OCI-LY7 (cell line): ENCODE measurements around the gene RNF144A. TPM values are rescaled to one million over a fixed set of nuclear protein-coding genes. Genes with fewer than 3 reads are reported as not detected.

Experiments
- BruUV-seq: library from RNA; stranded (reverse); fragments of 400-500 nt; replicated peaks from 2 replicates; lab custom pipeline; 2021; lab: Mats Ljungman, UMichigan
- CTCF ChIA-PET: fragments of 300-600 bp; sonication (Branson Sonifier 250); formaldehyde crosslinking; loops from one replicate; lab custom pipeline; 2022; ENCODE audit warnings: antibody characterized with exemption; ENCODE audit not compliant: unreplicated experiment; lab: Charles Lee
- POLR2A ChIA-PET: fragments of 300-600 bp; sonication (Branson Sonifier 250); formaldehyde crosslinking; loops from one replicate; lab custom pipeline; 2022; ENCODE audit warnings: antibody characterized with exemption; lab: Charles Lee
- DNase-seq: peaks from one replicate; pipeline ENCODE4 v3.0.0-alpha.2; 2015; ENCODE audit warnings: low spot score
- H2AFZ ChIP-seq: fragments of 200-600 bp; sonication (generic), shearing (Covaris generic); 2 replicates; pipeline ENCODE4 v1.6.1; 2014; ENCODE audit warnings: mild to moderate bottlenecking, antibody characterized with exemption, low read length, moderate library complexity
- H3K27ac ChIP-seq: fragments of 200-600 bp; sonication (generic); 2 replicates; pipeline ENCODE4 v1.5.1; 2014; ENCODE audit warnings: mixed run types, low read depth, mild to moderate bottlenecking, moderate library complexity, low read length, inconsistent platforms; ENCODE audit not compliant: poor library complexity, severe bottlenecking
- H3K36me3 ChIP-seq: fragments of 200-600 bp; sonication (generic); 2 replicates; pipeline ENCODE4 v1.6.1; 2014; ENCODE audit warnings: mild to moderate bottlenecking, antibody characterized with exemption, low read length, moderate library complexity, mixed read lengths; ENCODE audit not compliant: insufficient read depth
- H3K4me1 ChIP-seq: fragments of 200-600 bp; sonication (generic); 2 replicates; pipeline ENCODE4 v1.5.1; 2014; ENCODE audit warnings: mild to moderate bottlenecking, low read length; ENCODE audit not compliant: insufficient read depth, poor library complexity, severe bottlenecking
- H3K4me2 ChIP-seq: fragments of 200-600 bp; sonication (generic); 2 replicates; pipeline ENCODE4 v1.6.1; 2014; ENCODE audit warnings: mild to moderate bottlenecking, low read length
- H3K4me3 ChIP-seq: fragments of 200-600 bp; sonication (generic); 2 replicates; pipeline ENCODE4 v1.5.1; 2014; ENCODE audit warnings: mild to moderate bottlenecking, low read depth, low read length; ENCODE audit not compliant: poor library complexity, severe bottlenecking
- H3K79me2 ChIP-seq: fragments of 200-600 bp; sonication (generic); 2 replicates; pipeline ENCODE4 v1.6.1; 2016; ENCODE audit warnings: low read depth, mild to moderate bottlenecking, low read length, moderate library complexity, mixed read lengths; ENCODE audit not compliant: insufficient read depth
- H3K9me2 ChIP-seq: fragments of 200-600 bp; sonication (generic); 2 replicates; pipeline ENCODE4 v1.6.1; 2016; ENCODE audit warnings: mild to moderate bottlenecking, low read length, mixed read lengths; ENCODE audit not compliant: insufficient read depth
- H3K9me3 ChIP-seq: fragments of 200-600 bp; sonication (generic); 2 replicates; pipeline ENCODE4 v1.6.1; 2014; ENCODE audit warnings: mild to moderate bottlenecking, mixed run types, low read length, mixed read lengths
- H4K20me1 ChIP-seq: fragments of 200-600 bp; sonication (generic); 2 replicates; pipeline ENCODE4 v1.6.1; 2014; ENCODE audit warnings: mild to moderate bottlenecking, antibody characterized with exemption, low read length, moderate library complexity, mixed read lengths; ENCODE audit not compliant: insufficient read depth
- EZH2phosphoT487 ChIP-seq: fragments of 200-600 bp; sonication (generic); IDR thresholded peaks from 2 replicates; pipeline ENCODE4 v1.6.1; 2018; ENCODE audit warnings: low read depth, borderline replicate concordance, mild to moderate bottlenecking, mixed run types, antibody characterized with exemption, low read length, moderate library complexity, mixed read lengths
- intact Hi-C: fragments of 100-400 bp; cut with micrococcal nuclease; formaldehyde crosslinking; loops from one replicate; pipeline ENCODE4 v1.10.0; 2022; ENCODE audit not compliant: unreplicated experiment
- total RNA-seq, 2 experiments: library from RNA; depleted of rRNA in 1 of 2; stranded (reverse); fragments of >200 nt in 1 of 2; shearing (Covaris generic) in 1 of 2; gene quantifications; 2 replicates each; pipeline ENCODE4 v1.2.3, GENCODE V29; 2014 to 2022
- TF ChIP-seq, protein P1 (sequence below): fragments of 200-600 bp; sonication (generic); conservative IDR thresholded peaks from 2 replicates; pipeline ENCODE4 v1.5.1; 2014; ENCODE audit warnings: mild to moderate bottlenecking, antibody characterized with exemption, low read length, moderate library complexity, mixed read lengths

Gene RNF144A
- total RNA-seq, 2 experiments from 2014 or later: 1.1 to 1.9 TPM

DNA sequence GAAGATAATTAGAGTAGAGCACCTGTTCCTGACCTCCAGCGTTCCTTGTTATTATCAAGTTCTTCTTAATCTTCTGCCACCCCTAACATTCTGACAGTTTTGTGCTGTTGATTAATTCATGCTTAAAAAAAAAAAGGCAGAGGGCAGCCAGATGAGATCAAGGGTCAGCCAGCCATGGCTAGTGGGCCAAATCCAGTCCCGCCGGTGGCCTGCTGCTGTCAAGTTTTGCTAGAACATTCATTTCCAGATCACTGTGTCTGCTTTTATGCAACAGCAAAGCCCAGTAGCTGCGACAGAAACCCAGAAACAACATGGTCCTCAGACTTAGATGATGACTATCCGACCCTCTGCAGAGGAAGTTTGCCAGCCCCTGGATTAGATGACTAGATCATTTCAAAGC, 101.6 kb downstream of the RNF144A start:
- no peak overlapping the region for H3K4me3 ChIP-seq
- H3K27ac ChIP-seq: no peak overlapping the region
- no peak for DNase-seq
- H4K20me1 ChIP-seq: no peaks in the 10 kb centered on the region
- H2AFZ ChIP-seq: no peak overlapping the region
- no peaks in the 10 kb centered on the region for H3K9me2 ChIP-seq
- no peak overlapping the region for H3K4me2 ChIP-seq
- H3K4me1 ChIP-seq: no peaks in the 10 kb centered on the region
- ChIA-PET CTCF (no interaction called here), POLR2A (no interaction called here)
- H3K9me3 ChIP-seq: no peaks in the 10 kb centered on the region
- no peak for TF ChIP-seq EZH2phosphoT487
- TF ChIP-seq, protein P1, sequence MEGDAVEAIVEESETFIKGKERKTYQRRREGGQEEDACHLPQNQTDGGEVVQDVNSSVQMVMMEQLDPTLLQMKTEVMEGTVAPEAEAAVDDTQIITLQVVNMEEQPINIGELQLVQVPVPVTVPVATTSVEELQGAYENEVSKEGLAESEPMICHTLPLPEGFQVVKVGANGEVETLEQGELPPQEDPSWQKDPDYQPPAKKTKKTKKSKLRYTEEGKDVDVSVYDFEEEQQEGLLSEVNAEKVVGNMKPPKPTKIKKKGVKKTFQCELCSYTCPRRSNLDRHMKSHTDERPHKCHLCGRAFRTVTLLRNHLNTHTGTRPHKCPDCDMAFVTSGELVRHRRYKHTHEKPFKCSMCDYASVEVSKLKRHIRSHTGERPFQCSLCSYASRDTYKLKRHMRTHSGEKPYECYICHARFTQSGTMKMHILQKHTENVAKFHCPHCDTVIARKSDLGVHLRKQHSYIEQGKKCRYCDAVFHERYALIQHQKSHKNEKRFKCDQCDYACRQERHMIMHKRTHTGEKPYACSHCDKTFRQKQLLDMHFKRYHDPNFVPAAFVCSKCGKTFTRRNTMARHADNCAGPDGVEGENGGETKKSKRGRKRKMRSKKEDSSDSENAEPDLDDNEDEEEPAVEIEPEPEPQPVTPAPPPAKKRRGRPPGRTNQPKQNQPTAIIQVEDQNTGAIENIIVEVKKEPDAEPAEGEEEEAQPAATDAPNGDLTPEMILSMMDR: no peak
- no peaks in the 10 kb centered on the region for H3K36me3 ChIP-seq
- intact Hi-C loops: no loop called here
- no TSS peak for BruUV-seq
- no peaks in the 10 kb centered on the region for H3K79me2 ChIP-seq

DNA sequence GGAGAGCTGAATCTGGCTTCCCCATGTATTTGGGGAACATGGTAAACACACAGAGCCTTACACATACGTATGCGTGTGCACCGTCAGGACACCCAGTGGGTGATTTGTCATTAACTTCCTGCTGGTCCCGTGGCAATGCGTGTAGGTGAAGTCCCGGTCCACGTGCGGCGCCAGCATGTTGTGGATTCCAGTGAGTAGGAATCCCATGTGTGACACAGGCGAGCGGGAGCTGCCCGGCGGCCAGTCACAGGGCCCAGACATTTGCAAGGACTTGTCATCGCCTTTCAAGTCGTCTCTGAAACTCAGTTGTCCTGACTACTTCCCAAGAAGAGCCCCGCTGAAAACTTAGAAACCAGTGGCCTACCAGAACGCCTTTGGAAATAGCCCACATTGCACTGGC, 102.0 kb downstream of the RNF144A start:
- intact Hi-C loops: no loop called here
- H3K36me3 ChIP-seq: no peaks in the 10 kb centered on the region
- no peaks in the 10 kb centered on the region for H3K9me2 ChIP-seq
- no peaks in the 10 kb centered on the region for H3K79me2 ChIP-seq
- H4K20me1 ChIP-seq: no peaks in the 10 kb centered on the region
- H3K27ac ChIP-seq: no peak overlapping the region
- DNase-seq: no peak
- H3K9me3 ChIP-seq: no peaks in the 10 kb centered on the region
- H2AFZ ChIP-seq: no peak overlapping the region
- BruUV-seq: no TSS peak
- H3K4me2 ChIP-seq: no peak overlapping the region
- no peak for TF ChIP-seq EZH2phosphoT487
- TF ChIP-seq, protein P1: no peak
- H3K4me3 ChIP-seq: no peak overlapping the region
- no peaks in the 10 kb centered on the region for H3K4me1 ChIP-seq
- ChIA-PET CTCF (no interaction called here), POLR2A (no interaction called here)

DNA sequence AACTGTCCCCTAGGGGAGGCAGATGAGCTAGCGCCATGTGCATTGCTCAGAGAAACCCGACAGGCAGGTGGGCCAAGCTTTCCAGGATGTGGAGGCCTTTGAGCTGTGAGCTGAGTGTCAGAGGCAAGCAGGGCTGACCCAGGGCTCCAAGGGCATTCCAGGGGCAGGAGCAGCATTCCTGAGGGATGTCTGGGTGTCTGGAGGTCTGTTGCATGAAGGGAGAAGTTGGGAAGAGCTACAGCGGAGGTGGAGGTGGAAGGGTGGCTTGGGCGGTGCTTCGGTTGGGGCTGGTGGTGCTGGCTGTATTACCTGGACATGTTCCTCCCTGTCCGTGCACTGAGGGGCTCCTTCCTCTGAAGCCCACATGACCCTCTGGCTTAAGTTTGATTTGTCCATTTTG, 102.8 kb downstream of the RNF144A start:
- Histone ChIP-seq H4K20me1 (no peaks in the 10 kb centered on the region), H3K27ac (no peak overlapping the region), H2AFZ (no peak overlapping the region), H3K36me3 (no peaks in the 10 kb centered on the region), H3K9me3 (no peaks in the 10 kb centered on the region), H3K9me2 (no peaks in the 10 kb centered on the region), H3K79me2 (no peaks in the 10 kb centered on the region), H3K4me3 (no peak overlapping the region), H3K4me2 (no peak overlapping the region), H3K4me1 (no peaks in the 10 kb centered on the region)
- ChIA-PET POLR2A (no interaction called here), CTCF (no interaction called here)
- no TSS peak for BruUV-seq
- TF ChIP-seq, protein P1: no peak
- TF ChIP-seq EZH2phosphoT487: no peak
- no peak for DNase-seq
- intact Hi-C loops: no loop called here
